Neural cell (in vitro differentiated cells): ENCODE data around the gene FAF1. TPM values are rescaled to one million over a fixed set of nuclear protein-coding genes. Genes with fewer than 3 reads are reported as not detected.

Experiments used
- H2AFZ ChIP-seq: fragments of 200-600, 300-800 bp; sonication (generic), shearing (Covaris generic); 2 replicates; pipeline ENCODE4 v1.6.0; 2014; ENCODE audit warnings: low read depth, mild to moderate bottlenecking, antibody characterized with exemption, low read length, moderate library complexity
- H3F3A ChIP-seq: fragments of 200-600 bp; shearing (Covaris generic); 2 replicates; pipeline ENCODE4 v1.6.1; 2016; ENCODE audit warnings: mild to moderate bottlenecking, moderate library complexity, mixed read lengths, antibody characterized with exemption, low read length; ENCODE audit not compliant: insufficient read depth, poor library complexity, severe bottlenecking
- H3K27ac ChIP-seq: fragments of 200-600, 300-800 bp; sonication (generic), shearing (Covaris generic); 2 replicates; pipeline ENCODE4 v1.5.1; 2014; ENCODE audit warnings: mild to moderate bottlenecking, low read length, moderate library complexity
- H3K27me3 ChIP-seq: fragments of 300-800, 200-600 bp; sonication (generic), shearing (Covaris generic); 2 replicates; pipeline ENCODE4 v1.6.0; 2014; ENCODE audit warnings: mild to moderate bottlenecking, low read depth, low read length, moderate library complexity; ENCODE audit not compliant: insufficient read depth
- H3K36me3 ChIP-seq: fragments of 300-800, 200-600 bp; sonication (generic), shearing (Covaris generic); 2 replicates; pipeline ENCODE4 v1.5.1; 2014; ENCODE audit warnings: mild to moderate bottlenecking, antibody characterized with exemption, low read length, moderate library complexity; ENCODE audit not compliant: insufficient read depth
- H3K4me2 ChIP-seq: fragments of 300-800, 200-600 bp; sonication (generic), shearing (Covaris generic); 2 replicates; pipeline ENCODE4 v1.6.0; 2014; ENCODE audit warnings: mild to moderate bottlenecking, low read length
- H3K4me3 ChIP-seq: fragments of 300-800, 200-600 bp; sonication (generic), shearing (Covaris generic); 2 replicates; pipeline ENCODE4 v1.5.1; 2014; ENCODE audit warnings: mild to moderate bottlenecking, low read length, moderate library complexity
- H3K79me2 ChIP-seq: fragments of 200-600 bp; shearing (Covaris generic); replicated peaks from 2 replicates; pipeline ENCODE4 v1.6.0; 2014; ENCODE audit warnings: mild to moderate bottlenecking, low read length, moderate library complexity; ENCODE audit not compliant: insufficient read depth
- H3K9ac ChIP-seq: fragments of 300-800, 200-600 bp; sonication (generic), shearing (Covaris generic); 2 replicates; pipeline ENCODE4 v1.6.1; 2016; ENCODE audit warnings: mild to moderate bottlenecking, low read length, mixed read lengths
- H3K9me2 ChIP-seq: fragments of 200-600 bp; shearing (Covaris generic); 2 replicates; pipeline ENCODE4 v1.6.1; 2016; ENCODE audit warnings: mild to moderate bottlenecking, low read length, mixed read lengths; ENCODE audit not compliant: insufficient read depth
- H3K9me3 ChIP-seq: fragments of 200-600, 300-800 bp; sonication (generic), shearing (Covaris generic); 2 replicates; pipeline ENCODE4 v1.6.1; 2016; ENCODE audit warnings: mild to moderate bottlenecking, mixed run types, low read length, moderate library complexity, mixed read lengths
- H4K20me1 ChIP-seq: fragments of 200-600 bp; shearing (Covaris generic); 2 replicates; pipeline ENCODE4 v1.6.1; 2016; ENCODE audit warnings: mild to moderate bottlenecking, mixed run types; ENCODE audit not compliant: insufficient read depth
- CTCF ChIP-seq: fragments of 450-650 bp; IDR thresholded peaks from 2 replicates; pipeline ENCODE4 v1.5.1; 2014; ENCODE audit warnings: antibody characterized with exemption, mild to moderate bottlenecking, moderate library complexity; ENCODE audit not compliant: poor library complexity, severe bottlenecking
- EP300 ChIP-seq: fragments of 450-650 bp; conservative IDR thresholded peaks from 2 replicates; pipeline ENCODE4 v1.6.1; 2014; ENCODE audit warnings: antibody characterized with exemption, mild to moderate bottlenecking, moderate library complexity; ENCODE audit not compliant: poor library complexity, severe bottlenecking
- EZH2 ChIP-seq: fragments of 200-600, 300-800 bp; shearing (Covaris generic), sonication (generic); IDR thresholded peaks from 2 replicates; pipeline ENCODE4 v1.6.1; 2014; ENCODE audit warnings: antibody characterized with exemption, low read length, borderline replicate concordance, mild to moderate bottlenecking; ENCODE audit not compliant: insufficient read depth, poor library complexity, severe bottlenecking
- MXI1 ChIP-seq: fragments of 450-650 bp; conservative IDR thresholded peaks from 2 replicates; pipeline ENCODE4 v1.6.1; 2014; ENCODE audit warnings: antibody characterized with exemption, mild to moderate bottlenecking; ENCODE audit not compliant: poor library complexity, severe bottlenecking
- POLR2AphosphoS5 ChIP-seq: IDR thresholded peaks from 2 replicates; pipeline ENCODE4 v1.6.1; 2012
- RAD21 ChIP-seq: fragments of 450-650 bp; conservative IDR thresholded peaks from 2 replicates; pipeline ENCODE4 v1.6.1; 2014; ENCODE audit warnings: antibody characterized with exemption, mild to moderate bottlenecking, moderate library complexity
- REST ChIP-seq: IDR thresholded peaks from 2 replicates; pipeline ENCODE4 v1.6.1; 2012; ENCODE audit warnings: borderline replicate concordance
- SMC3 ChIP-seq: fragments of 450-650 bp; conservative IDR thresholded peaks from 2 replicates; pipeline ENCODE4 v1.6.1; 2014; ENCODE audit warnings: antibody characterized with exemption, mild to moderate bottlenecking, moderate library complexity; ENCODE audit not compliant: poor library complexity
- TAF1 ChIP-seq: IDR thresholded peaks from 2 replicates; pipeline ENCODE4 v1.6.1; 2012; ENCODE audit warnings: low read depth
- polyA plus RNA-seq: library from polyadenylated mRNA; depleted of rRNA; stranded (reverse); fragments of >200 nt; gene quantifications from 2 replicates; pipeline ENCODE4 v1.2.3, GENCODE V29; 2014

The FAF1 gene
- polyA plus RNA-seq, 1 donor from 2014 or later = 52.1 TPM

- Histone ChIP-seq H3K79me2 (no peaks in the 10 kb centered on the region), H3K27ac (no peak overlapping the region), H3K4me3 (no peak overlapping the region)
Observed at GRCh38 chr1:50570066-50570468, 390.0 kb downstream of the FAF1 start.

GRCh38 chr1:50568782-50569181, 391.3 kb downstream of the FAF1 start:
- H3K27me3 ChIP-seq = no peaks in the 10 kb centered on the region
- no peak overlapping the region for H2AFZ ChIP-seq
- H3K9me2 ChIP-seq = no peaks in the 10 kb centered on the region
- no peaks in the 10 kb centered on the region for H3K36me3 ChIP-seq
- H3K27ac ChIP-seq = no peak overlapping the region
- H4K20me1 ChIP-seq = no peaks in the 10 kb centered on the region
- peaks cover 4% of the 10 kb centered on the region for H3F3A ChIP-seq
- no peaks in the 10 kb centered on the region for H3K79me2 ChIP-seq
- H3K4me3 ChIP-seq = no peak overlapping the region
- no peak overlapping the region for H3K9ac ChIP-seq
- H3K9me3 ChIP-seq = no peaks in the 10 kb centered on the region
- H3K4me2 ChIP-seq = no peak overlapping the region
- TF ChIP-seq EZH2 (no peak), POLR2AphosphoS5 (no peak), RAD21 (no peak), SMC3 (no peak), CTCF (no peak), REST (no peak), TAF1 (no peak)

More at GRCh38 chr1:50570066-50570468, 390.0 kb downstream of the FAF1 start:
- Histone ChIP-seq H3K9me3 (no peaks in the 10 kb centered on the region), H3K9me2 (no peaks in the 10 kb centered on the region), H3K36me3 (no peaks in the 10 kb centered on the region), H2AFZ (no peak overlapping the region), H3K4me2 (no peak overlapping the region), H3F3A (peaks cover 4% of the 10 kb centered on the region), H3K9ac (no peak overlapping the region), H3K27me3 (no peaks in the 10 kb centered on the region), H4K20me1 (no peaks in the 10 kb centered on the region)
- no peak for TF ChIP-seq TAF1
- TF ChIP-seq CTCF = no peak
- no peak for TF ChIP-seq POLR2AphosphoS5
- TF ChIP-seq REST = no peak
- no peak for TF ChIP-seq MXI1
- TF ChIP-seq EP300 = no peak
- TF ChIP-seq EZH2 = no peak
- no peak for TF ChIP-seq RAD21
- no peak for TF ChIP-seq SMC3
